Prostate gland (tissue), 2 donors: ENCODE results near the gene ZNF32.

ENCODE experiments used
- CTCF ChIP-seq, 4 experiments: fragments of 200-600 bp in 2 of 4; fragments of 450-650 bp in 2 of 4; sonication (generic) in 2 of 4; IDR thresholded peaks; 1 replicate in 3 of 4; 2 replicates in 1 of 4; pipeline ENCODE4 v1.5.1; 2016 to 2019; ENCODE audit warnings: antibody characterized with exemption in 4 of 4, mild to moderate bottlenecking in 2 of 4, moderate library complexity in 2 of 4
- POLR2A ChIP-seq: fragments of 450-650 bp; IDR thresholded peaks from one replicate; pipeline ENCODE4 v1.6.1; 2016; ENCODE audit warnings: antibody characterized with exemption, mild to moderate bottlenecking
- POLR2AphosphoS5 ChIP-seq: sonication (generic); formaldehyde crosslinking; IDR thresholded peaks from one replicate; pipeline ENCODE4 v1.6.1; 2017; ENCODE audit warnings: antibody characterized with exemption

GRCh38 chr10:43645866-43646265, 2.8 kb downstream of the ZNF32 start:
- TF ChIP-seq CTCF (IDR thresholded peaks at IDR 0.05) (no peak), POLR2A (no peak), POLR2AphosphoS5 (no peak)
